ENCODE data around the gene MOV10. TPM values are rescaled to one million over a fixed set of nuclear protein-coding genes. Genes with fewer than 3 reads are reported as not detected.

The MOV10 gene
- total and polyA plus RNA-seq, 2 of the 8 experiments (the other 6 are each of a cell fraction or from before 2014, with no cell fraction given), result 57.3 to 109 TPM

DNA sequence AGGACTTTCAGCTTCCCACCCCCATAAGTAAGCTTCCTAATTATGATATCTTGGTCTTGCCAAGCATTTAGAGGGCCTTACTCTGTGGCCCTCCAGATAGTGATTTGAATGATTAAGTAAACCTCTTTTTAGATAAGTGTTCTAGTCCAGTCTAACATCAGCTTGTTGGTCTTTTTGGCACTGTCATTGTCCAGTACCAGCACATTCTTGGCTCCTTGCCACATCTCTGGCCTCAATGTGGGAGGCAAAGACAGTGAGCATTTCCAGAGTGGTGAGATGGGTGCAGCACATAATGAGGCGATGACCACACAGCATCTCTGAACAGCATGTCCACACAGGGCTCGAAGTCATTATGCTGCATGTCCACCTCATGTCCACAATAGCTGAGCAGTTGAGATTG, 48.8 kb upstream of the MOV10 start:
- DNase-seq (ENCODE audit: low read depth in 1 of 2, low spot score in 2 of 2), result no peak
- H4K20me1 ChIP-seq (replicated peaks in 1 of 2; ENCODE audit: control insufficient read depth in 1 of 2, insufficient read depth in 2 of 2, low read length in 2 of 2), result peaks cover 7 to 12% of the 10 kb centered on the region in 2 experiments
- H3K9ac ChIP-seq (replicated peaks in 1 of 4; ENCODE audit: extremely low read depth in 1 of 4, low read depth in 3 of 4, low read length in 3 of 4), result no peak overlapping the region
- H4K91ac ChIP-seq (replicated peaks; ENCODE audit: insufficient read length, low read length), result no peak overlapping the region
- no peak overlapping the region for H2BK5ac ChIP-seq (ENCODE audit: low read depth, low read length)
- no peak overlapping the region for H3K14ac ChIP-seq (ENCODE audit: insufficient read length)
- no peak overlapping the region for H3K4me2 ChIP-seq (ENCODE audit: insufficient read depth in 1 of 2, low read depth in 2 of 2, low read length in 2 of 2)
- no peak overlapping the region for H2BK20ac ChIP-seq (ENCODE audit: low read length)
- H2BK12ac ChIP-seq (ENCODE audit: low read depth, low read length), result no peak overlapping the region
- H3K9me3 ChIP-seq (ENCODE audit: insufficient read depth in 2 of 2, low read depth in 1 of 2, low read length in 1 of 2), result no peaks in the 10 kb centered on the region
- WGBS, 2 experiments (ENCODE audit: extremely low coverage in 1 of 2, insufficient coverage in 1 of 2, insufficient read length in 1 of 2, insufficient replicate concordance in 2 of 2, low coverage in 1 of 2, low lambda C conversion rate in 2 of 2, missing lambda C conversion rate in 1 of 2), result 98% methylated on average over 2 of the region's 2 CpGs; no CpG with 5 or more reads in 1 of the 2 experiments
- TF ChIP-seq SIX5 (IDR thresholded peaks at IDR 0.05; ENCODE audit: low read depth, low read length) (no peak), SAP30 (IDR thresholded peaks at IDR 0.05; ENCODE audit: insufficient read depth, insufficient replicate concordance, low read length) (no peak)
- POLR2A ChIA-PET (ENCODE audit: partially characterized antibody), result no interaction called here
- H3K36me3 ChIP-seq (ENCODE audit: control insufficient read depth in 2 of 4, insufficient read depth in 4 of 4, low read length in 3 of 4), result no peaks in the 10 kb centered on the region; a peak in 1 of 8 replicates
- no peaks in the 10 kb centered on the region for H3K23me2 ChIP-seq (ENCODE audit: low read depth, low read length)
- H3K56ac ChIP-seq (replicated peaks; ENCODE audit: insufficient read length, low read depth, low read length), result no peak overlapping the region
- H3K23ac ChIP-seq (ENCODE audit: insufficient read length), result no peak overlapping the region
- H3K79me2 ChIP-seq (ENCODE audit: control insufficient read depth in 1 of 2, insufficient read depth in 2 of 2, low read length in 2 of 2), result peaks cover 23 to 90% of the 10 kb centered on the region in 2 experiments
- H3K27ac ChIP-seq (ENCODE audit: low read depth, low read length), result no peak overlapping the region
- no peak overlapping the region for H3K4ac ChIP-seq (replicated peaks; ENCODE audit: insufficient read length, low read depth, low read length)
- CTCF ChIA-PET (ENCODE audit: partially characterized antibody), result interaction anchor here (1.0 kb wide), 1 partner anchor 10 kb away, joined by 3 read pairs; no protein-coding TSS in a partner anchor
- no peak overlapping the region for H2BK15ac ChIP-seq (ENCODE audit: low read length)
- no peaks in the 10 kb centered on the region for H3K27me3 ChIP-seq (replicated peaks in 1 of 4; ENCODE audit: control insufficient read depth in 3 of 4, extremely low read depth in 1 of 4, insufficient read depth in 3 of 4, low read length in 3 of 4)
- no peak overlapping the region for H2AK5ac ChIP-seq (ENCODE audit: low read depth, low read length)
- no peak overlapping the region for H2BK120ac ChIP-seq (replicated peaks; ENCODE audit: low read depth, low read length)
- H3K4me3 ChIP-seq (ENCODE audit: extremely low read depth in 1 of 4, insufficient read depth in 2 of 4, low read depth in 3 of 4, low read length in 4 of 4), result no peak overlapping the region
- no peak overlapping the region for H4K8ac ChIP-seq (ENCODE audit: extremely low read depth, insufficient read depth, low read length)
- no peak overlapping the region for H4K5ac ChIP-seq (ENCODE audit: insufficient read length, low read depth, low read length)
- no peak overlapping the region for H2AFZ ChIP-seq (ENCODE audit: low read length)
- no peak for FAIRE-seq
- peaks cover 0 to 2% (median 0%) of the 10 kb centered on the region in 4 experiments; a peak in 1 of 7 replicates for H3K4me1 ChIP-seq (replicated peaks in 1 of 4; ENCODE audit: control insufficient read depth in 3 of 4, insufficient read depth in 4 of 4, low read length in 3 of 4)
- no peak overlapping the region for H3K18ac ChIP-seq (ENCODE audit: extremely low read depth, low read length)
- H3K79me1 ChIP-seq (ENCODE audit: low read depth, low read length), result peaks cover 3% of the 10 kb centered on the region
